ENCODE results near the gene IL1RAPL1.

- no peak for TF ChIP-seq SUZ12 (IDR thresholded peaks at IDR 0.05; ENCODE audit: extremely low read depth, insufficient read depth, insufficient read length)
- TF ChIP-seq ZNF274 (IDR thresholded peaks at IDR 0.05; ENCODE audit: low read depth, low read length): no peak
- no peak for TF ChIP-seq YY1 (IDR thresholded peaks at IDR 0.05; ENCODE audit: insufficient read depth, insufficient read length)
Observed at GRCh38 chrX:29143756-29144155, 556.5 kb downstream of the IL1RAPL1 start.

Measured in NT2/D1 (cell line).